Measurements from ENCODE around the gene SEC14L2. TPM values are rescaled to one million over a fixed set of nuclear protein-coding genes. Genes with fewer than 3 reads are reported as not detected.

Gene SEC14L2
- total RNA-seq, 1 experiment from 2014 or later, result 3.9 TPM

- TF ChIP-seq ZNF532 (CRISPR knock-in tag; IDR thresholded peaks at IDR 0.05; ENCODE audit: borderline replicate concordance) (no peak), MAX (CRISPR knock-in tag; IDR thresholded peaks at IDR 0.05) (no peak), ZSCAN18 (CRISPR knock-in tag; IDR thresholded peaks at IDR 0.05) (no peak), ZNF425 (CRISPR knock-in tag; conservative IDR thresholded peaks at IDR 0.05) (no peak), HMGA2 (CRISPR knock-in tag; IDR thresholded peaks at IDR 0.05) (no peak), RORB (CRISPR knock-in tag; IDR thresholded peaks at IDR 0.05) (no peak), NR1H2 (CRISPR knock-in tag; IDR thresholded peaks at IDR 0.05) (no peak), EMX1 (CRISPR knock-in tag; IDR thresholded peaks at IDR 0.05) (no peak), ZNF396 (CRISPR knock-in tag; IDR thresholded peaks at IDR 0.05; ENCODE audit: borderline replicate concordance) (no peak)
Observed at GRCh38 chr22:30405731-30406130, 8.9 kb downstream of the SEC14L2 start (continued).

GRCh38 chr22:30406400-30406799 lies 9.6 kb downstream of the SEC14L2 start:
- peaks cover 3% of the 10 kb centered on the region; the same call in 1 of the 2 replicates for H3K36me3 Mint-ChIP-seq
- H3K27me3 Mint-ChIP-seq (ENCODE audit: low read depth), result peaks cover 15% of the 10 kb centered on the region; the same call in 1 of the 2 replicates
- POLR2A ChIA-PET, result interaction anchor here (0.6 to 1.6 kb wide), 2 partner anchors 17 to 287 kb away, joined by 3 to 5 read pairs; no protein-coding TSS in a partner anchor
- DNase-seq (ENCODE audit: low spot score), result no peak
- no peak for ATAC-seq
- CTCF ChIA-PET, result interaction anchor here (1.5 to 1.8 kb wide), 2 partner anchors 19 to 20 kb away, joined by 4 read pairs; partner anchors contain the start of gene RNF215
- H3K4me1 Mint-ChIP-seq, result peaks cover 11% of the 10 kb centered on the region
- H3K9me3 Mint-ChIP-seq, result no peaks in the 10 kb centered on the region
- no peak overlapping the region for H3K27ac Mint-ChIP-seq
- no peak overlapping the region for H3K4me3 Mint-ChIP-seq
- TF ChIP-seq NR1H2 (CRISPR knock-in tag; IDR thresholded peaks at IDR 0.05) (no peak), CREM (CRISPR knock-in tag; IDR thresholded peaks at IDR 0.05) (no peak), ATF6 (CRISPR knock-in tag; IDR thresholded peaks at IDR 0.05) (no peak), GTF2I (CRISPR knock-in tag; conservative IDR thresholded peaks at IDR 0.05) (no peak), USF1 (CRISPR knock-in tag; IDR thresholded peaks at IDR 0.05) (no peak), STAT6 (CRISPR knock-in tag; conservative IDR thresholded peaks at IDR 0.05; ENCODE audit: low read depth) (no peak), NFE2L1 (CRISPR knock-in tag; IDR thresholded peaks at IDR 0.05) (no peak), PRDM15 (CRISPR knock-in tag; IDR thresholded peaks at IDR 0.05) (no peak)
